ENCODE results near the gene IMMP2L. TPM values are rescaled to one million over a fixed set of nuclear protein-coding genes. Genes with fewer than 3 reads are reported as not detected.

Gene IMMP2L
- total RNA-seq (2012; rRNA removed) = 9.3 and 9.7 TPM in 2 replicates
- polyA plus RNA-seq (2012; rRNA removed) = 4.3 and 5.8 TPM in 2 replicates
- 2.5 and 4.6 TPM in 2 replicates for polyA plus RNA-seq (2012; cell fraction: cytosol; rRNA removed)
- polyA plus RNA-seq (2012; cell fraction: nucleus; rRNA removed; ENCODE audit: low replicate concordance) = 2.4 and 11.6 TPM in 2 replicates
- Bru-seq, nascent RNA = percentile 50 among the genes with signal in this experiment
- percentile 54 among the genes with signal in this experiment for BruChase-seq, experiment 1, labeled RNA remaining after a 6-hour chase
- percentile 71 among the genes with signal in this experiment for BruChase-seq, experiment 2, labeled RNA remaining after a 2-hour chase
- long read RNA-seq, partial matches to known transcripts = 0 of 3 reads
- long read RNA-seq, other reads (novel, unspliced or antisense) = 3 of 3 reads

GRCh38 chr7:111561904-111562732 lies at the start of gene IMMP2L:
TSS of gene IMMP2L (minus strand) at chr7:111562492.
- Histone ChIP-seq H3K18ac (ENCODE audit: low read depth, low read length) (peak within 1 kb of the TSS; percentile 36; the same call in 1 of the 2 replicates), H3K9me3 (ENCODE audit: control insufficient read depth, insufficient read depth, low read length) (no peaks in the 10 kb centered on the region), H2BK20ac (ENCODE audit: low read depth, low read length) (no peak within 1 kb of the TSS), H3K56ac (ENCODE audit: extremely low read depth, insufficient read depth, low read length) (peak within 1 kb of the TSS; percentile 71; the same call in 1 of the 2 replicates), H2BK120ac (ENCODE audit: low read depth, low read length) (peak within 1 kb of the TSS; percentile 24; the same call in 1 of the 2 replicates), H3K79me1 (ENCODE audit: low read depth in 1 of 2, low read length in 2 of 2) (peaks cover 3 to 6% of the 10 kb centered on the region in 2 experiments; a peak in 3 of 4 replicates), H4K20me1 (ENCODE audit: insufficient read depth, low read length) (no peaks in the 10 kb centered on the region), H4K5ac (ENCODE audit: low read depth, low read length) (peak within 1 kb of the TSS; percentile 69), H4K8ac (ENCODE audit: low read depth in 2 of 2, low read length in 2 of 2) (peak within 1 kb of the TSS; percentile 81 to 97), H3K27ac (ENCODE audit: insufficient read depth, low read length) (peak within 1 kb of the TSS; percentile 40; the same call in 1 of the 2 replicates), H2AK5ac (ENCODE audit: low read depth, low read length) (peak within 1 kb of the TSS; percentile 45), H3K36me3 (ENCODE audit: control insufficient read depth, insufficient read depth, low read length) (no peaks in the 10 kb centered on the region), H3K23ac (ENCODE audit: low read depth, low read length) (peak within 1 kb of the TSS; percentile 30), H2BK5ac (ENCODE audit: low read depth, low read length, poor library complexity, severe bottlenecking) (peak within 1 kb of the TSS; percentile 68), H3K9me1 (ENCODE audit: insufficient read depth, low read length) (no peaks in the 10 kb centered on the region), H2AFZ (replicated peaks; ENCODE audit: low read length, poor library complexity) (peak within 1 kb of the TSS; percentile 92), H3K9ac (ENCODE audit: low read depth, low read length) (peak within 1 kb of the TSS; percentile 56), H3K4me1 (ENCODE audit: control insufficient read depth, insufficient read depth, low read length) (peaks cover 4% of the 10 kb centered on the region; the same call in 1 of the 2 replicates), H4K91ac (ENCODE audit: insufficient read depth, low read depth, low read length) (peak within 1 kb of the TSS; percentile 26; the same call in 1 of the 2 replicates), H3K4me2 (ENCODE audit: low read depth, low read length) (peak within 1 kb of the TSS; percentile 81), H2BK15ac (ENCODE audit: low read depth, low read length) (no peak within 1 kb of the TSS; the same call in 2 of the 3 replicates), H3K14ac (replicated peaks; ENCODE audit: low read depth, low read length) (peak within 1 kb of the TSS; percentile 48), H3K27me3 (ENCODE audit: control insufficient read depth, insufficient read depth, low read length) (no peaks in the 10 kb centered on the region), H3K4me3 (ENCODE audit: insufficient read depth, low read depth, low read length) (peak within 1 kb of the TSS; percentile 65), H2AK9ac (replicated peaks; ENCODE audit: low read depth, low read length, poor library complexity) (peak within 1 kb of the TSS; percentile 70), H3K4ac (ENCODE audit: low read depth, low read length) (peak within 1 kb of the TSS; percentile 28)
- in situ Hi-C loops (cut with MboI; ENCODE audit: low sequenced_read_pairs) = no loop called here
- peak; percentile 76 for DNase-seq
- intact Hi-C loops (cut with micrococcal nuclease) = no loop called here
- CTCF ChIA-PET = no interaction called here
- 0% methylated on average over 21 of the region's 84 CpGs; no CpG with 5 or more reads in 1 of the 2 experiments for WGBS, 2 experiments (ENCODE audit: extremely low coverage in 2 of 2, insufficient read length in 1 of 2)
- peak; percentile 100 for ATAC-seq (ENCODE audit: low read depth)
- BruUV-seq (replicated peaks) = no TSS peak
- dilution Hi-C loops (cut with HindIII; ENCODE audit: low sequenced_read_pairs, unreplicated experiment) = no loop called here
- POLR2A ChIA-PET (ENCODE audit: unreplicated experiment) = interaction anchor here (0.6 kb wide), 1 partner anchor 627 kb away, joined by 3 read pairs; no protein-coding TSS in a partner anchor
- TF ChIP-seq FOS (IDR thresholded peaks at IDR 0.05; ENCODE audit: low read depth, low read length) (no peak), CEBPB (IDR thresholded peaks at IDR 0.05; ENCODE audit: low read depth, low read length) (no peak), CHD1 (IDR thresholded peaks at IDR 0.05; ENCODE audit: low read depth, low read length) (no peak), USF2 (IDR thresholded peaks at IDR 0.05; ENCODE audit: low read depth, low read length) (no peak), NFE2L2 (IDR thresholded peaks at IDR 0.05; ENCODE audit: low read depth, low read length) (no peak), SMC3 (IDR thresholded peaks at IDR 0.05; ENCODE audit: low read depth, low read length) (no peak), CTCF (conservative IDR thresholded peaks at IDR 0.05; ENCODE audit: low read depth, low read length) (peak; percentile 41), POLR2A (IDR thresholded peaks at IDR 0.05; ENCODE audit: low read depth, low read length) (peak; percentile 69; the same call in 1 of the 2 replicates), MXI1 (IDR thresholded peaks at IDR 0.05; ENCODE audit: borderline replicate concordance, low read depth, low read length) (peak; percentile 61; the same call in 1 of the 2 replicates), RCOR1 (IDR thresholded peaks at IDR 0.05; ENCODE audit: insufficient replicate concordance, low read length) (no peak), MAFK (IDR thresholded peaks at IDR 0.05; ENCODE audit: low read depth, low read length) (no peak), RAD21 (IDR thresholded peaks at IDR 0.05; ENCODE audit: low read length) (peak; percentile 24; the same call in 1 of the 2 replicates), RFX5 (IDR thresholded peaks at IDR 0.05; ENCODE audit: low read depth, low read length) (no peak)
